HG02798 (cell line): ENCODE measurements around the gene SIRT4.
A peak's percentile ranks its signal among the peaks of the same experiment; 100 is the strongest.
"Not testable (repeated sequence)": the region's sequence is repeated elsewhere in the genome, so short reads cannot be mapped to it uniquely, and the experiment has no call there.

ENCODE experiments used
- ATAC-seq: cut with Tn5 transposase; IDR thresholded peaks from one replicate; pipeline ENCODE4 v1.9.1; 2021; ENCODE audit warnings: mild to moderate bottlenecking; ENCODE audit not compliant: unreplicated experiment, poor library complexity

Gene SIRT4

GRCh38 chr12:120301962-120302815 lies at the start of gene SIRT4:
Gene SIRT4 (plus strand): TSS chr12:120302321. CDS start chr12:120303562, 1,241 bp downstream.
- peak; percentile 99 for ATAC-seq

- not testable (repeated sequence) for ATAC-seq
Observed at GRCh38 chr12:120253313-120253712, 48.8 kb upstream of the SIRT4 start.

- no peak for ATAC-seq
Observed at GRCh38 chr12:120254809-120255208, 47.3 kb upstream of the SIRT4 start.

GRCh38 chr12:120257041-120257821 lies 44.9 kb upstream of the SIRT4 start:
- no peak for ATAC-seq

GRCh38 chr12:120258323-120258896 lies 43.7 kb upstream of the SIRT4 start:
- ATAC-seq, result no peak

- no peak for ATAC-seq
Observed at GRCh38 chr12:120259418-120260202, 42.5 kb upstream of the SIRT4 start.

- no peak for ATAC-seq
Observed at GRCh38 chr12:120260607-120261006, 41.5 kb upstream of the SIRT4 start.

GRCh38 chr12:120261951-120262851 lies 39.9 kb upstream of the SIRT4 start:
- no peak for ATAC-seq

GRCh38 chr12:120262852-120263747 lies 39.0 kb upstream of the SIRT4 start:
- no peak for ATAC-seq

GRCh38 chr12:120263748-120264085 lies 38.4 kb upstream of the SIRT4 start:
- ATAC-seq, result no peak

- no peak for ATAC-seq
Observed at GRCh38 chr12:120264086-120264903, 37.8 kb upstream of the SIRT4 start.

- no peak for ATAC-seq
Observed at GRCh38 chr12:120264904-120265472, 37.1 kb upstream of the SIRT4 start.

GRCh38 chr12:120265473-120266179 lies 36.5 kb upstream of the SIRT4 start, which contains the start of gene PXN:
Gene PXN (minus strand): TSS chr12:120265730. CDS start chr12:120265629, 101 bp downstream.
- ATAC-seq, result peak; percentile 85

GRCh38 chr12:120266180-120266870 lies 35.8 kb upstream of the SIRT4 start:
- no peak for ATAC-seq

- ATAC-seq, result no peak
Observed at GRCh38 chr12:120267736-120268135, 34.4 kb upstream of the SIRT4 start.

- ATAC-seq, result no peak
Observed at GRCh38 chr12:120276734-120277133, 25.4 kb upstream of the SIRT4 start.
